ENCODE results near the gene IGFBP2.

The IGFBP2 gene

GRCh38 chr2:216688731-216689340 lies 55.6 kb downstream of the IGFBP2 start:
- DNase-seq, result no peak

DNA sequence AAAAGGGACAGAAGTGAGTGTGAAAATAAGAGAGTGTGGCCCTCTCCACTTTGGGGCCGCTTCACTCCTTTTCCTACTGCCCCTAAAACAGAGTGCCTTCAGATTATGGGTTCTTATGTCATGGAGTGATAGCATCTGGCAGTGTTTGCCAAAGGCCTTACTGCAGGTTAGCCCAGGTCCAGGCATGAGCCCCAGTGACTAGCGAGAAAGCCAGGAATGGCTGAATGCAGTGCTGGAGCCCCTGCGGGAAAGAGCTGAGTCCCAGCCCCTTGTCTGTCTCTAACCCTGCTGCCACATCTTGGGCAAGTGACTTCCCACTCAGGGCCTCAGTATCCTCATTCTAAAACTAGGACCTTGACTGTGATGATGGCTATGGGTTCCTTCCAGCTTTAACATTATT lies 56.2 kb downstream of the IGFBP2 start:
- no peak for DNase-seq

- no peak for DNase-seq
Measured at GRCh38 chr2:216690456-216690852, 57.2 kb downstream of the IGFBP2 start.

GRCh38 chr2:216690853-216691741 lies 57.9 kb downstream of the IGFBP2 start:
- DNase-seq, result no peak

GRCh38 chr2:216692636-216693413 lies 59.6 kb downstream of the IGFBP2 start:
- DNase-seq, result peak; percentile 35

DNA sequence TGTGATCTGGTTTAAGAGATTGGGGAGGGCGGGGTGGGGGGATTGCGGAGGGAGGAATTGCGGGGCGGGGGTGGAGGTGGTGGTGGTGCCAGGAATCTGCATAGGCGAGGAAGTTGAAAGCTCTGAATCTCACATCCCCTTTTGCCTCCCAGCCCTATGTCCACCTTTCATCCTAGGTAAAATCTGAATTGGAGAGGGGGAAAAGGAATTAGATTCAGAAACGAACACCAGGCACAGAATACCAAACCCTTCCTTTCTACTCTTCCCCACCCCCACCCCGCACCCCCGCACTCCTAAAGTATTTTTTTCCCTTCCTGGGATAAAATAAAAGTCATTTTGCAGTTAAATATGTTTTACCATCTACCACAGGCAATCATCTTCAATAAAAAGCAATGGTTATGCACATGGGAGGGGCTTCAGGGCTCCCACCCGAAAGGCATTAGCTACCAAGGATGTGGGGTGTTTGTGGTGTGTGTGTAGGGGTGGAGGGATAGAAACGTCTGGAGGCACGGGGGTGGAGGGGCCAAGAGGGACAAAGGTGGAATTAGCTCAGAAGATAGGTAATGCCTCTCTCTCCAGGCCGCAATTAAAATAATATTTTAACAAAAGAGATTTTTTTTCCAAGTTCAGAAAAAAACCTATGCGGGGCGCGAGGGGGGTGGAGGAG lies 60.3 kb downstream of the IGFBP2 start:
- no peak for DNase-seq

DNA sequence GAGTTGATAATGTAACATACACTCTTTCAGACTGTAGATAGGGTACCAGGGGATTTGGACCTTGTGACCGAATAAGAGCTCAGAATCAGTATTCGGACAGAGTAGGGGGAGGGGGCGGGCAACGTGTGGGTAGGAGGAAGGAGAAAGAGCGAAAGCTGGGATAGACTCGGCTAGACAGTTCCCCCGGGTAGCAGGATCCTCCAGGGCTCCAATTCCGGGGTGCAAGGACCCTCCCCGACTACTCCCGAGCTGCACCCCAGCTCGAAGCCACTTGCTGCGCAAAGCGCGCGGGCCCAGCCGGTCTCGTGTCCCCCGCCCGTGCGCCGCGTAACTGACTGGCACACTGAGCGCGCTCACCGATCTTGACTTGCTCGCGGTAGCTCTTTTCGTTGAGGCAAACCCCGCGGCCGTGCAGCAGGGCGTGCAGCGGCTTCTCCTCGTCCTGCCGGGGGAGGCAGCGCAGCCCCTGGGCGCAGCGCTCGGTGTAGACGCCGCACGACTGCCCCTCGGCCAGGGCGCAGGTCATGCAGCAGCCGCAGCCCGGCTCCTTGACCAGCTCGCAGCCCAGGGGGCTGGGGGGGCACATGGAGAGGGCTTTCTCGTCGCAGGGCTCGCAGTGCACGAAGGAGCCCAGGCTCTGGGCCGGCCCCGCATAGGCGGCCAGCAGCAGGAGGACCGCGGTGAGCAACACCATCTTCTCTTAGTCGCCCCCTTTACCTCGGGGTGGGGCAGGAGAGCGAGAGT lies 61.0 kb downstream of the IGFBP2 start:
- no peak for DNase-seq

- no peak for DNase-seq
Measured at GRCh38 chr2:216694826-216695217, 61.6 kb downstream of the IGFBP2 start.

DNA sequence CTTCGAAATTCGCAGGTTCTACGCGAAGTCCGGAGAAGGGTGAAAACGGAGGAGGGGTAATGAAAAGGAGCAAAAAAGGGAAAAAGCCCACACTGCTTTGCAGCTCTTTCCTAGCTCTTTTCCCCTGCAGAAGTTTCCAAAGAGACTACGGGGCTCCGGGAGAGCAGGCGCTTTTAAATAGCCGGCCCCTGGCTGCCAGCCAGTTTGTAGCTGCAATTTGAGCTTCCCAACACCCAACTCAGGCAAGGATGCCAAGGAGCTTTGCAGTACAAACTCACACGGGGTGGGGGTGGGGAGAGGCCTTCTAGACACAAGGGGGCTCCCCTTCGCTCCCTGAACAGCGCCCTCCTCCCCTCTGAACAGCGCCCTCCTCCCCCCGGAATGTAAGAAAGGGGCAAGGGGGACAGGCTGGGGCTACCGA lies 62.2 kb downstream of the IGFBP2 start, which contains the start of gene IGFBP5:
Gene IGFBP5 (minus strand): TSS at position 149 of the 421 bp plus-strand sequence. CDS start 774 bp downstream, outside the sequence.
- DNase-seq, result no peak

GRCh38 chr2:216696321-216696720 lies 63.1 kb downstream of the IGFBP2 start:
- DNase-seq, result no peak

DNA sequence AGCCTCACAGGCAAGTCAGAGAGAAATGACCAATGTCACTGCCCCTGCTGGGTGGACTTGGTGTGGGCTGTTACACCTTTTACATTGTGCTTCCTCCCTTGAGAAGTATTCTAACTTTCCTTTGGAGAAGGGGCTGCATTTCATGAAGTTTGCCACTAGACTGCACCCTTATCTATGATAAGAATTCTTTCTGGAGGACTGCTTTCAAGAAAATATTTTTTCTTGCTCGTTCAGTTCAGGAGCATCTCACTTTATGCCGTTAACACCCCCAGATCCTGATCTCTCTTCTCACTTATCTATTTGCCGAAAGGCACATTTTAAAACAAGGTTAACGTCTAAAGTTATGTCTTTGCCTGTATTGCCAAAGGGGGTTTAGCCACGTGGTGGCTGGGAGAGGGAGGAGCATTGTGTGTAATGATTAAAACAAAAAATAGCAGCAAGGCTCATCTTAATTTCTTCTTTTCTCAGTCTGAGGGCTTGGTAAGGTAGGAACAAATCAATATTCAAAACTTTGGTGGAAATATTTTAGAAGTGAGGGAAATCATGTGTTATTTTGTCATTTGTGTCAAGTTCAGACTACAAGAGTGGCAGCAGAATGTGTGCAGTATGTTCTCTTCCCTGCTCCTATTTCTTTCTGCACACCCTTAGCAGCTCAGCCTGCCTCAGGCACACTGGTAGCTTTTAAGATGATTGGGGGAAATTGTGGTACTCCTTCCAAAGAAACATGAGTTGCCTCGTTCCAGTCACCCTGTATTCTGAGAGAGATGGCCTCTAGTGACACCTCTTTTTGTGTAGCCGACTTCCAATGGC lies 63.7 kb downstream of the IGFBP2 start:
- no peak for DNase-seq

- DNase-seq, result no peak
Measured at GRCh38 chr2:216698293-216698692, 65.1 kb downstream of the IGFBP2 start.

GRCh38 chr2:216698895-216699294 lies 65.7 kb downstream of the IGFBP2 start:
- no peak for DNase-seq

DNA sequence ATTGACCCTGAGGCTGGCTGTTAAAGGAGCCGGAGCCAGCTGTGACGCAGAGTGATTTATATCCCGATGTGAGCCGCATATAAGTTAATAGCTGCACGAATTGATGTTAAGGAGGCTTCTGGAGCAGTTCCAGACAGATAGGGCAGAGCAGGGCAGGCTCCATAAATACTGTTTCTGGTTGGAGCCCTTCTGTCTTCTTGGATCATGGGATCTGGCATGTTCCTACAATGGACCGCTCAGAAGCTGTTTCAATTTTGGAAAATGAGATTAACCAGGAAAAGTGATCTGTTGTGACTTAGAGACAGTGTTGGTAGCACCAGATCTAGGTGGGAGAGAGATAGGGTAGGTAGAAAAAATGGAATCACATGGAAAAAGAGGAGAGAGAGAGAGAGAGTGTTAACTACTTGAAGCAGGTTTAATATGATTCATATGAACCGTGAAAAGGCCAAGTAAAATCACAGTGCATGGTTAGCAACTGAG lies 66.9 kb downstream of the IGFBP2 start:
- no peak for DNase-seq

DNA sequence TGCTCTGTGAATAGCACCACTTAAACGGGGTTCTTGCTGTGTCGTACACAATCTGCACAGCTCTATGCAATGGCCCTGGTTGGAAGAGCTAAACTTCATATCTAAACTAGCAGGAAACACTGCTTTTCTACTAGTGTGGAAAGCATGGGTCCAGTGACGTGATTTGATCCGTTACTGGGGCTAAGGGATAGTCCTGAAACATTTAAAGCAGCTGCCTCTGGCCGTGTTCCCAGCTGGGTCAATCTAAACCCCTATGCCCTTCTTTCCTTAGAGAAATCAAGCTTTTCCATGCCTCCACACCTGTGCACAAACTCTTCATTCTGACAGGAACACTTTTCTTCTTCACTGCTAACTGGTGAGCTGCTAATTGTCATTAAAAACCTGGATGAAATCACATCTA lies 67.6 kb downstream of the IGFBP2 start:
- DNase-seq, result no peak

DNA sequence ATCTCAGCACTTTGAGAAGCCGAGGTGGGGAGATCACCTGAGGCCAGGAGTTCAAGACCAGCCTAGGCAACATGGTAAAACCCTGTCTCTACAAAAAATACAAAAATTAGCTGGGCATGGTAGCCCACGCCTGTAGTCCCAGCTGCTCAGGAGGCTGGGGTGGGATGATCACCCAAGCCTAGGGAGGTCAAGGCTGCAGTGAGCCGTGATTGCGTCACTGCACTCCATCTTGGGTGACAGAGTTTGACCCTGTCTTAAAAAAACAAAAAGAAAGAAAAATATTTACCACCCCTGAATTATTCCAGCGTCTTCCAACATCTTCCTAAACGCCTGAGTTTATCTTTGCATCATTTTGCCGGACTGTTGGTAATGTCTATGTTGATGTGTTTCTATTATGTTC lies 68.3 kb downstream of the IGFBP2 start:
- no peak for DNase-seq

GRCh38 chr2:216702756-216703155 lies 69.5 kb downstream of the IGFBP2 start:
- DNase-seq, result no peak

- DNase-seq, result no peak
Measured at GRCh38 chr2:216710551-216711301, 77.5 kb downstream of the IGFBP2 start.

GRCh38 chr2:216711348-216711747 lies 78.1 kb downstream of the IGFBP2 start:
- DNase-seq, result no peak

DNA sequence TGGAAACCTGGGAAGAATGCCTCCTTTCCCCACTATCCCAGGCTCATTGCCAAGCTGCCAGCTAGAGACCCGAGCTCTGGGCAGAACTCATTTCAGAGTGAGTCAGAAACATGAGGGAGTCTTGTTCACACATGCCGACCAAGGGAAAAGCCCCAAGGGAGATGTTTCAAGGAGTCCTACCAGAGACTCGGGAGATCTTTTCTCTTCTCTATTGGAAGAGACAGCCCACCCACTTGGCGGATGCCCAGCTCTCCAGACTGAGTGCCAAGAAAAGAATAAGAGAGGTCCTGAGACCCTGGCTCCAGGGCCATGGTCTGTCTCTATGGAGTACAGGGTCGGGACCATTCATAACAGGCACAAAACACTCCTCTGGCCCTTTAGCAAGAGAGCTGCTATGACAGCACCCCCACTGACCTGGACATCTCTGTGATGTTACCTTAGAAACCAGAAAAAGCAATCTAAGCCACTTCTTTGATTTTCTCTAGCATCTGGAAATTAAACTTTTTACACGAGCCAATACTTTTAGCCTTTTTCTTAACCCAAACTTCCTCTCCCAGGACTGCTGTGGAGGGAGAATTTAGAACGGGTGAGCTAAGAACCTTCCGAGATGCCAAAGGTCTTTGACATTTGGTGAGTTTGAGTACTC lies 80.6 kb downstream of the IGFBP2 start:
- no peak for DNase-seq

Measured in NK-92 treated with Interleukin-12 subunit alpha and Interleukin-12 subunit beta, amount 100 ng/mL, for 24 hours (cell line).